HFFc6 (cell line): ENCODE results near the gene TMEM74B. TPM values are rescaled to one million over a fixed set of nuclear protein-coding genes. Genes with fewer than 3 reads are reported as not detected.
A peak's percentile ranks its signal among the peaks of the same experiment; 100 is the strongest.

Experiments
- DNase-seq: peaks from one replicate; pipeline ENCODE4 v3.0.0-alpha.2; 2018
- H3K27ac Mint-ChIP-seq: 2 replicates; pipeline ENCODE4 v1.8.0; 2020; ENCODE audit warnings: mild to moderate bottlenecking, mixed read lengths
- H3K27me3 Mint-ChIP-seq: 2 replicates; pipeline ENCODE4 v1.8.0; 2021; ENCODE audit warnings: mild to moderate bottlenecking, moderate library complexity, mixed read lengths; ENCODE audit not compliant: insufficient read depth
- H3K36me3 Mint-ChIP-seq: 2 replicates; pipeline ENCODE4 v1.8.0; 2021; ENCODE audit warnings: low read depth, mixed read lengths
- H3K4me1 Mint-ChIP-seq: 2 replicates; pipeline ENCODE4 v1.8.0; 2020; ENCODE audit warnings: low read depth, mixed read lengths
- H3K4me3 Mint-ChIP-seq: 2 replicates; pipeline ENCODE4 v1.8.0; 2020; ENCODE audit warnings: mild to moderate bottlenecking, moderate library complexity, mixed read lengths
- H3K9me3 Mint-ChIP-seq: 2 replicates; pipeline ENCODE4 v1.8.0; 2020; ENCODE audit warnings: mild to moderate bottlenecking, mixed read lengths
- CTCF ChIP-seq: fragments of 200-600 bp; sonication (generic); IDR thresholded peaks from 2 replicates; pipeline ENCODE4 v1.5.0; 2021; ENCODE audit warnings: antibody characterized with exemption, mild to moderate bottlenecking
- total RNA-seq, 6 experiments: library from RNA; stranded (reverse); fragmentation: NEBNext Ultra II Directional; extraction: Animal tissue kit (Norgen Biotek cat#: 25700); gene quantifications; 2 replicates in 1 of 6; 3 replicates in 5 of 6; pipeline ENCODE4 v1.2.3, GENCODE V29; 2021

Gene TMEM74B
- total RNA-seq, 6 experiments from 2014 or later, result not detected

DNA sequence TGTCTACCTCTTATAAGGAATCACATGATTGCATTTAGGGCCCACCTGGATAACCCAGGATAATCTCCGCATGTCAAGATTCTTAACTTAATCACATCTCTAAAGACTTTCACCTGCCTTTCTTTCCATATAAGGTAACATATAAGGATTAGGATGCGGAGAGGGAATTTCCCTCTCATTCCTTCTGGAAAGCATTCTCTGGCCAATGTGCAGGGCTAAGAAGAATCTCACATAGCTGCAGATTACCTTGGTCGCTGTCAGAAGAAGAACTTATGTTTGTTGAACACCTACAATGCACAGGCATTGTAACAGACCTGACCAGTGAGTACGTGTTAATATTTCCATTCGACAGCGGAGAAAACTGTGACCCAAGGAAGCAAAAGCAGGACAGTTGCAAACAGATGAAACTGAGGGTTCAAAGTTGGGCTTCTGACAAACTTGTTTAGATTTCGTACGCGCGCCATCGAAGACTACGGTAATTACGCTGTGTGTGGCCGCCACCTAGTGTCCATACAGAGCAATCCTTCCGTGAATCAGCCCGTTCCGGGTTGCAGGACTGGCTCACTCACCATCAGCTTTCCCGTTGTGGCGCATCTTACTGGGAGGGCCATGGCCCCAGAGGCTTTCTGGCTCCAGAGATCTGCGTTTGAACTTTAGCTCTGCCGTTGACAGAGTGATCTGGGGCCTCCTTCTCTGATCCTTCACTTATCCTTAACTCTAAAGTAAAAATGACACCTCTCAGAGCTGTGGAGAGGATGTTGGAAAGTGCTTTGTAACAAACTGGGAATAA, 28.0 kb upstream of the TMEM74B start:
- H3K4me3 Mint-ChIP-seq, result peak overlapping the region; percentile 18; the same call in 1 of the 2 replicates
- peak; percentile 92 for TF ChIP-seq CTCF
- peaks cover 22% of the 10 kb centered on the region for H3K4me1 Mint-ChIP-seq
- peaks cover 27% of the 10 kb centered on the region for H3K27me3 Mint-ChIP-seq
- H3K9me3 Mint-ChIP-seq, result no peaks in the 10 kb centered on the region
- no peak overlapping the region for H3K27ac Mint-ChIP-seq
- H3K36me3 Mint-ChIP-seq, result no peaks in the 10 kb centered on the region
- DNase-seq, result peak; percentile 54

DNA sequence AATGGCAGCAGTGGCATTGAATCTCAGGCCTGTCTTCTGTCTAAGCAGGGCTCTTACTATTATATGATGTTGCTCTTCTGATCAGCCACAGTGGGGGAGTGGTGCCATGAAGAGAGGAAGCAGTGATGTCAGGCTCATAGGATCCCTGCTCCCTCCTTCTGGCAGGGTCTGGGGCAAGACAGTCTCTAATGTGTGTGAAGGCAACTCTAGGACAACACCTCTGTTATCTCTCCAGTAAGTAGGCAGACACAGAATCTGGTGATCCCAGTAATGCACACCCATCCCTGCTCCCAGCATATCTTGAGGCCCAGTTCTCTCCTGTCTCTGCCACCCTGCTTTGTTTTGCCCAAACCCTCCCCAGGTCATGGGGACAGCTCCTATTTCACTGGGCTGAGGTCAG, 27.2 kb upstream of the TMEM74B start:
- Mint-ChIP-seq H3K27ac (no peak overlapping the region), H3K4me1 (peaks cover 22% of the 10 kb centered on the region), H3K27me3 (peaks cover 28% of the 10 kb centered on the region), H3K4me3 (no peak overlapping the region), H3K9me3 (no peaks in the 10 kb centered on the region), H3K36me3 (no peaks in the 10 kb centered on the region)
- DNase-seq, result no peak
- no peak for TF ChIP-seq CTCF

DNA sequence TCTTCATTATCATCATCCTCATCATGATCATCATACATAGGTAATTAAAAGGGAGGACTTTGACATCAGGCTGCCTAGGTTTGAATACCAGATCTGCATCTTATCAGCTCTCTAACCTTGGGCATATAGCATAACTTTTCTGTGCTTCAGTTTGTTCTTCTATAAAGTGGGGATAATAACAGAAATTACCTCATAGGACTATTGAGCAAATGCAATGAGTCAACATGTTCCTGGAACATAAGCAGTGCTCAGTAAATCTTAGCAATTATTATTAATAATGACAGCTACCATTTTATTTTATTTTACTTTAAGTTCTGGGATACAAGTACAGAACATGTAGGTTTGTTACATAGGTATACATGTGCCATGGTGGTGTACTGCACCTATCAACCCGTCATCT, 25.7 kb upstream of the TMEM74B start:
- Mint-ChIP-seq H3K9me3 (no peaks in the 10 kb centered on the region), H3K4me1 (peaks cover 20% of the 10 kb centered on the region), H3K36me3 (no peaks in the 10 kb centered on the region), H3K27me3 (peaks cover 26% of the 10 kb centered on the region), H3K27ac (no peak overlapping the region), H3K4me3 (no peak overlapping the region)
- no peak for TF ChIP-seq CTCF
- no peak for DNase-seq

DNA sequence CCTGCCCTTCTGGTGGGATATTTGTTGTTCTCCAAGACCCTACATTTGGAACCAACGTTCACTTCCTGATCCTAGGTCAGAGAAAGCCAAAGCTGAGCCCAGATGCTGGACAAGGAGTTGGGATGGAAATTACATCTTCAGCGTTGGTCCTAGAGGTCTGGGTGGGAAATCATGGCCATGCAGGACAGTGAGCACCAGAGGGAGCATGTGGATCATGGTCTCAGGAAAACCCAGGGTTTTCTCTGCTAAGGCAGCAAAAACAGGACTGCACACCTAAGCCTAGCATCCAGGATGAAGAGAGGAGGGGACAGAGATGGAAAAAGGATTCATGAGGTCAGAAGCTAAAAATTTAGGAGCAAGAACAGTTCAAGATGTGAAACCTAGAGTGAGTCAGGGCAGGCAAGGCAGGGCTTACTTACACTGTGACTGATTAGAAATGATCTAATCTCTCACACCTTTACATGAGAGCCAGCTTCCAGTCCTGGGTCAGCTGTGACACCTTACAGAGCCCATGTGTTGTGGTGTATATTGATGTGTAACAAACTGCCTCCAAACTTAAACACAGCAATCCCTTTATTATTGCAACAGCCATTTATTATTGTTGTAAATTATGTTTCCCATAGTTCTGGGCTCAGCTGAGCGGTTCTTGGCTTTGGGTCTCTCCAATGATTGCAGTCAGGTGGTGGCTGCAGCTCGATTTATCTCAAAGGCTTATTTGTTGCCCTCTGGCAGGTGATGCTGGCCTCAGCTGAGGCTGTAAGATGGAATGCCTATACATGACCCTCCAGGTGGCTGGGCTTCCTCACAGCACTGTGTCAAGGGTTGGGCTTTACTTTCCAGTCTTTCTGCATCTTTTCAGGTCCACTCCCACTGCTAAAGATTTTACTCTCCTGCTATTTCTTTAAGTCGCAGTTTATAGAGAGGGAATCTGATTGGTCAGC, 24.9 kb upstream of the TMEM74B start:
- peaks cover 26% of the 10 kb centered on the region for H3K27me3 Mint-ChIP-seq

More for the DNA sequence above, 24.9 kb upstream of the TMEM74B start:
- Mint-ChIP-seq H3K4me3 (no peak overlapping the region), H3K9me3 (no peaks in the 10 kb centered on the region), H3K4me1 (peaks cover 12% of the 10 kb centered on the region), H3K27ac (no peak overlapping the region), H3K36me3 (no peaks in the 10 kb centered on the region)
- TF ChIP-seq CTCF, result peak; percentile 67
- DNase-seq, result peak; percentile 12
